Suprapubic skin (tissue), 4 donors: Measurements from ENCODE around the gene ZNF335. TPM values are rescaled to one million over a fixed set of nuclear protein-coding genes. Genes with fewer than 3 reads are reported as not detected.

ENCODE experiments used
- DNase-seq, 2 donors: peaks; one replicate each; pipeline ENCODE4 v3.0.0-alpha.2; 2019; ENCODE audit warnings: low spot score in 2 of 2
- H3K27ac ChIP-seq: fragments of 200-600 bp; sonication (generic); one replicate; pipeline ENCODE4 v1.5.1; 2019
- H3K27me3 ChIP-seq: fragments of 200-600 bp; sonication (generic); one replicate; pipeline ENCODE4 v1.5.1; 2019
- H3K36me3 ChIP-seq: fragments of 200-600 bp; sonication (generic); one replicate; pipeline ENCODE4 v1.5.1; 2019
- H3K4me1 ChIP-seq: fragments of 200-600 bp; sonication (generic); one replicate; pipeline ENCODE4 v1.5.1; 2019
- H3K4me3 ChIP-seq: fragments of 200-600 bp; sonication (generic); one replicate; pipeline ENCODE4 v1.5.1; 2019; ENCODE audit warnings: mild to moderate bottlenecking
- H3K9me3 ChIP-seq: fragments of 200-600 bp; sonication (generic); one replicate; pipeline ENCODE4 v1.5.1; 2019
- EP300 ChIP-seq: sonication (generic); formaldehyde crosslinking; IDR thresholded peaks from one replicate; pipeline ENCODE4 v1.6.1; 2017; ENCODE audit warnings: antibody characterized with exemption
- POLR2A ChIP-seq, 2 donors: fragments of 450-650 bp; IDR thresholded peaks; one replicate each; pipeline ENCODE4 v1.6.1; 2017; ENCODE audit warnings: antibody characterized with exemption in 2 of 2, mild to moderate bottlenecking in 2 of 2, moderate library complexity in 2 of 2
- POLR2AphosphoS5 ChIP-seq, 3 donors: sonication (generic); formaldehyde crosslinking; IDR thresholded peaks; one replicate each; pipeline ENCODE4 v1.6.1; 2017; ENCODE audit warnings: antibody characterized with exemption in 3 of 3
- WGBS: methylation state at CpG from one replicate; pipeline ENCODE4 v1.1.5; 2018; 5-methylcytosine and 5-hydroxymethylcytosine counted together
- total RNA-seq, 4 donors: library from RNA; depleted of rRNA; stranded (reverse); fragments of >200 nt; gene quantifications; one replicate each; pipeline ENCODE4 v1.1.0, GENCODE V29; 2016
- TF ChIP-seq, protein P1 (sequence below), 2 donors: fragments of 200-600 bp in 1 of 2; fragments of 450-650 bp in 1 of 2; sonication (generic) in 1 of 2; IDR thresholded peaks; one replicate each; pipeline ENCODE4 v1.5.1; 2016 to 2019; ENCODE audit warnings: antibody characterized with exemption in 2 of 2, mild to moderate bottlenecking in 1 of 2, moderate library complexity in 1 of 2

Gene ZNF335
- total RNA-seq, 4 donors from 2014 or later, result 25.8 to 62.6 (median 35.1) TPM

DNA sequence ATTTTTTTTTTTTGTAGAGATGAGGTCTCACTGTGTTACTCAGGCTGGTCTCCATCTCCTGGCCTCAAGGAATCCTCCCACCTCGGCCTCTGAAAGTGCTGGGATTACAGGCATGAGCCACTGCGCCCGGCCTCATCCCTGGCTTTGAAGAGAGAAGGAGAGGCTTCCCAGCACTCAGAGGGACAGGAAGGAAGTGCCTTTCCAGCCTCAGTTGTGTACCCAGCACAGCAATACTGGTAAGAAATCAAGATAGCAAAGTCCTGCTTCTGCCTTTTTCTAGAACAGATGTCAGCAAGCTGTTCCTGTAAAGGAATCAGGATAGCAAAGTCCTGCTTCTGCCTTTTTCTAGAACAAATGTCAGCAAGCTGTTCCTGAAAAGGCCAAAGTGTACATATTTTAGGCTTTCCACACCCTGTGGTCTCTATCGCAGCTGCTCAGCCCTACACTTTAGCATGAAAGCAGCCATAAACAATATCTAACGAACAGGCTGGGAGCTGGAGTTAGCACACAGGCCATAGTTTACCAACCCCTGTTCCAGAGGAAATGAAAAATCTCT is 53.7 kb downstream of the ZNF335 start:
- Histone ChIP-seq H3K36me3 (no peaks in the 10 kb centered on the region), H3K4me1 (peaks cover 18% of the 10 kb centered on the region), H3K27ac (peak overlapping the region; percentile 50), H3K9me3 (no peaks in the 10 kb centered on the region), H3K27me3 (no peaks in the 10 kb centered on the region), H3K4me3 (no peak overlapping the region)
- TF ChIP-seq, protein P1, sequence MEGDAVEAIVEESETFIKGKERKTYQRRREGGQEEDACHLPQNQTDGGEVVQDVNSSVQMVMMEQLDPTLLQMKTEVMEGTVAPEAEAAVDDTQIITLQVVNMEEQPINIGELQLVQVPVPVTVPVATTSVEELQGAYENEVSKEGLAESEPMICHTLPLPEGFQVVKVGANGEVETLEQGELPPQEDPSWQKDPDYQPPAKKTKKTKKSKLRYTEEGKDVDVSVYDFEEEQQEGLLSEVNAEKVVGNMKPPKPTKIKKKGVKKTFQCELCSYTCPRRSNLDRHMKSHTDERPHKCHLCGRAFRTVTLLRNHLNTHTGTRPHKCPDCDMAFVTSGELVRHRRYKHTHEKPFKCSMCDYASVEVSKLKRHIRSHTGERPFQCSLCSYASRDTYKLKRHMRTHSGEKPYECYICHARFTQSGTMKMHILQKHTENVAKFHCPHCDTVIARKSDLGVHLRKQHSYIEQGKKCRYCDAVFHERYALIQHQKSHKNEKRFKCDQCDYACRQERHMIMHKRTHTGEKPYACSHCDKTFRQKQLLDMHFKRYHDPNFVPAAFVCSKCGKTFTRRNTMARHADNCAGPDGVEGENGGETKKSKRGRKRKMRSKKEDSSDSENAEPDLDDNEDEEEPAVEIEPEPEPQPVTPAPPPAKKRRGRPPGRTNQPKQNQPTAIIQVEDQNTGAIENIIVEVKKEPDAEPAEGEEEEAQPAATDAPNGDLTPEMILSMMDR (IDR thresholded peaks at IDR 0.05), result no peak
- TF ChIP-seq POLR2AphosphoS5 (IDR thresholded peaks at IDR 0.05) (no peak), POLR2A (IDR thresholded peaks at IDR 0.05) (no peak), EP300 (no peak)
- 52% methylated on average over 3 of the region's 5 CpGs for WGBS
- DNase-seq, result no peak

DNA sequence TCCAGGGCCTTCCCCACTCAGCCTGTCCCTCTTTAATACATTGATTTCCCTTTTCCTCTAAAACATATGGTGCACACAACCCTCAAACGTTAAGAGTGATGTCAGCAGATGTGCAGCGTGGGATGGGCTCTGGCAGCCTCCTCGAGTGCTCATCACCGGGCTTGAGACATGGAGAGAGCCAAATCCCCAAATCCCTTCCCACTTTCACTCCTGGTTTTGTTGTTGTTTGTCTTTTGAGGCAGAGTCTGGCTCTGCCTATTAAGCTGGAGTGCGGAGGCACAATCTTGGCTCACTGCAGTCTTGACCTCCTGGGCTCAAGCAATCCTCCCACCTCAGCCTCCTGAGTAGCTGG is 54.2 kb downstream of the ZNF335 start:
- Histone ChIP-seq H3K36me3 (no peaks in the 10 kb centered on the region), H3K4me1 (peaks cover 18% of the 10 kb centered on the region), H3K9me3 (no peaks in the 10 kb centered on the region), H3K4me3 (no peak overlapping the region), H3K27me3 (no peaks in the 10 kb centered on the region), H3K27ac (peak overlapping the region; percentile 50)
- no peak for TF ChIP-seq POLR2AphosphoS5 (IDR thresholded peaks at IDR 0.05)
- TF ChIP-seq, protein P1 (IDR thresholded peaks at IDR 0.05), result no peak
- TF ChIP-seq POLR2A (IDR thresholded peaks at IDR 0.05), result no peak
- no peak for TF ChIP-seq EP300
- 61% methylated on average over 5 of the region's 5 CpGs for WGBS
- no peak for DNase-seq

GRCh38 chr20:45913116-45913515 is 58.9 kb downstream of the ZNF335 start:
- Histone ChIP-seq H3K36me3 (peaks cover 7% of the 10 kb centered on the region), H3K4me3 (no peak overlapping the region), H3K9me3 (no peaks in the 10 kb centered on the region), H3K4me1 (peaks cover 37% of the 10 kb centered on the region), H3K27ac (no peak overlapping the region), H3K27me3 (no peaks in the 10 kb centered on the region)
- whole genome bisulfite sequencing, result 54% methylated on average over 5 of the region's 5 CpGs
- no peak for DNase-seq
- TF ChIP-seq POLR2A (IDR thresholded peaks at IDR 0.05) (no peak), POLR2AphosphoS5 (IDR thresholded peaks at IDR 0.05) (no peak), EP300 (no peak)
- TF ChIP-seq, protein P1 (IDR thresholded peaks at IDR 0.05), result no peak

DNA sequence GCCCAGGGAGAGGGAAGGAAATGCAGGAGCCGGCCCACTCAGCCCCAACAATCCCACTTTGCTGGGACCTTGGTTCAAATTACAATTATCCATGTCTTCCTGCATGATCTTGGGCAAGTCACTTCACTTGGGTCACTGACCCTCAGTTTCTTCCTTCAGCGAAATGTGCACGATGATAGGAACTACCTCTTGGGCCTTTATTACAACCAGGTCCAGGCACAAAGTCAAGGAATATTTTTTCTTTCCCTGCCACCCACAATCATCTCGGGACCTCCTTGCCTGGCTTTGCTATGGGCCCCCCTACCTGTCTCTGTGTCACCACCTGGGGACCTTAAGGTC is 59.7 kb downstream of the ZNF335 start:
- no peaks in the 10 kb centered on the region for H3K9me3 ChIP-seq
- H3K36me3 ChIP-seq, result peaks cover 14% of the 10 kb centered on the region
- DNase-seq, result no peak
- peak overlapping the region; percentile 56 for H3K4me3 ChIP-seq
- peak overlapping the region; percentile 84 for H3K27ac ChIP-seq
- no peak for TF ChIP-seq EP300
- no peak for TF ChIP-seq POLR2AphosphoS5 (IDR thresholded peaks at IDR 0.05)
- TF ChIP-seq, protein P1 (IDR thresholded peaks at IDR 0.05), result no peak
- no peak for TF ChIP-seq POLR2A (IDR thresholded peaks at IDR 0.05)
- H3K4me1 ChIP-seq, result peaks cover 31% of the 10 kb centered on the region
- 15% methylated on average over 4 of the region's 4 CpGs for WGBS
- no peaks in the 10 kb centered on the region for H3K27me3 ChIP-seq

DNA sequence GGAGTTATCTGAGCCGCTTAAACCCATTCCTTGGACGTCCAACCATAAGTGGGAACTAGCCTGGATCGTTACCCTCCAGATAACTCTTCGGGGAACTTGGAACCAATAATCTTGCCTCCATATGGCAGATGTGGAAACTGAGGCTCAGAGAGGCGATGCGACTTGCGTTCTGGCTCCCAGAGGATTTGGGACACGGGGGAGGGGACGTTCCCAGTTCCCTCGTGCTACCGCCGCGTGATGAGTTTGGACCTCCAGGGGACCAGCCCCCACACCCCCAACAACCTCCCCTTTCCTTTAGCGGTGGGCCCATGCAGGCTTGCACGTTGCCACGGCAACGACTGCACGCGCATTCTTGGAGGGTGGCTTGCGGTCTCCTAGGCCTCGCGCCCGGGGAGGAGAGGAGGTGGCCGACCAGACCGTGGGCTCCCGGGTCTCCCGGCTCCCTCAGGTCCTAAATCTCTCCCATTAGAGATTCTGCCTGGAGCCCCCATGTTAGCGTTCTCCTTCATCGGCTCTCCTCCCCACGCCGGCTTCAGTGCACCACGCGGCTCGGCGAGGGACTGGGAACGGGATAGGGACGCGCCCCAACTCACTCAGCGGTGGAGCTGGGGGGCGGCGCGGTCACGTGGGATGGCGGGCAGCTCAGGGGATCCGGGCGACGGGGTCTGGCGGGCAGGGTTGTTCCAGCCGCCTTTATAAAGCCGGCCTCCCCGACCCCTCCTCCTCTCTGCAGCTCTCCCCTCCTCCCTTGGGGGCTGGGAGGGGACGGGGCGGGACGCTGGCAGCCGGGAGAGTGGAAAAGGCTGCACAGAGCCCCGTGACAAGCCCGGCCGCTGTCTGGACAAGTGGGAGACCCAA is 60.3 kb downstream of the ZNF335 start, which contains the start of gene PLTP:
PLTP (minus strand) TSS at position 670 of the 858 bp plus-strand sequence. CDS start 703 bp downstream, outside the sequence.
- Histone ChIP-seq H3K9me3 (no peaks in the 10 kb centered on the region), H3K27me3 (no peaks in the 10 kb centered on the region), H3K36me3 (peaks cover 20% of the 10 kb centered on the region), H3K4me1 (peaks cover 31% of the 10 kb centered on the region), H3K27ac (peak within 1 kb of the TSS; percentile 84), H3K4me3 (peak within 1 kb of the TSS; percentile 56)
- peak; percentile 32 to 53 for TF ChIP-seq POLR2A (IDR thresholded peaks at IDR 0.05)
- TF ChIP-seq, protein P1 (IDR thresholded peaks at IDR 0.05), result no peak
- DNase-seq, result peak; percentile 86 to 88
- WGBS, result 1% methylated on average over 22 of the region's 58 CpGs
